Epithelial cell of esophagus (primary cell): ENCODE data around the gene TBCEL.

Experiments
- DNase-seq: peaks from one replicate; pipeline ENCODE4 v3.0.0; 2010; ENCODE audit warnings: low read depth
- H3K4me3 ChIP-seq: 2 replicates; pipeline ENCODE4 v1.5.1; 2011; ENCODE audit warnings: mild to moderate bottlenecking, low read length, control low read depth
- TF ChIP-seq, protein P1 (sequence below): IDR thresholded peaks from 2 replicates; pipeline ENCODE4 v1.5.1; 2011; ENCODE audit warnings: low read depth, mild to moderate bottlenecking, low read length, control low read depth, inconsistent platforms; ENCODE audit not compliant: insufficient read depth; ENCODE audit errors: missing control alignments

Gene TBCEL

DNA sequence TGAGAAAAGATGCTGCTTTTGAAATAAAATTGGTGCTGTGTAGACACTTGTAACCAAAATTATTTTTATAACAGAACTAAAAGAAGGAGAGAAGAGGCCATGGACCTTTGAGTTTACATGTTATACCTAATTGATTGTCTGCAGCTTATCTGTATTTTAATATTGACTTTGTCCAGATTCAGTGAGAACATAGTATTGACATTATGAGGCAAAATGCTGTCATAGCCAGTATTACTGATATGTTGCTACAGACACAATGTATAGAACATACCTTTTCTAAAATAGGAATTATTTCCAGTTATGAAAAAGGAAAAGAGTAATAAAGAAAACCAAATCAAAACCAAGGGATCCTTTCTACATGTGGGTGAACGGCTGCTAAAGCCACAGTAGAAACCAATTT is 65.7 kb downstream of the TBCEL start:
- TF ChIP-seq, protein P1, sequence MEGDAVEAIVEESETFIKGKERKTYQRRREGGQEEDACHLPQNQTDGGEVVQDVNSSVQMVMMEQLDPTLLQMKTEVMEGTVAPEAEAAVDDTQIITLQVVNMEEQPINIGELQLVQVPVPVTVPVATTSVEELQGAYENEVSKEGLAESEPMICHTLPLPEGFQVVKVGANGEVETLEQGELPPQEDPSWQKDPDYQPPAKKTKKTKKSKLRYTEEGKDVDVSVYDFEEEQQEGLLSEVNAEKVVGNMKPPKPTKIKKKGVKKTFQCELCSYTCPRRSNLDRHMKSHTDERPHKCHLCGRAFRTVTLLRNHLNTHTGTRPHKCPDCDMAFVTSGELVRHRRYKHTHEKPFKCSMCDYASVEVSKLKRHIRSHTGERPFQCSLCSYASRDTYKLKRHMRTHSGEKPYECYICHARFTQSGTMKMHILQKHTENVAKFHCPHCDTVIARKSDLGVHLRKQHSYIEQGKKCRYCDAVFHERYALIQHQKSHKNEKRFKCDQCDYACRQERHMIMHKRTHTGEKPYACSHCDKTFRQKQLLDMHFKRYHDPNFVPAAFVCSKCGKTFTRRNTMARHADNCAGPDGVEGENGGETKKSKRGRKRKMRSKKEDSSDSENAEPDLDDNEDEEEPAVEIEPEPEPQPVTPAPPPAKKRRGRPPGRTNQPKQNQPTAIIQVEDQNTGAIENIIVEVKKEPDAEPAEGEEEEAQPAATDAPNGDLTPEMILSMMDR = no peak
- H3K4me3 ChIP-seq = no peak overlapping the region
- no peak for DNase-seq

DNA sequence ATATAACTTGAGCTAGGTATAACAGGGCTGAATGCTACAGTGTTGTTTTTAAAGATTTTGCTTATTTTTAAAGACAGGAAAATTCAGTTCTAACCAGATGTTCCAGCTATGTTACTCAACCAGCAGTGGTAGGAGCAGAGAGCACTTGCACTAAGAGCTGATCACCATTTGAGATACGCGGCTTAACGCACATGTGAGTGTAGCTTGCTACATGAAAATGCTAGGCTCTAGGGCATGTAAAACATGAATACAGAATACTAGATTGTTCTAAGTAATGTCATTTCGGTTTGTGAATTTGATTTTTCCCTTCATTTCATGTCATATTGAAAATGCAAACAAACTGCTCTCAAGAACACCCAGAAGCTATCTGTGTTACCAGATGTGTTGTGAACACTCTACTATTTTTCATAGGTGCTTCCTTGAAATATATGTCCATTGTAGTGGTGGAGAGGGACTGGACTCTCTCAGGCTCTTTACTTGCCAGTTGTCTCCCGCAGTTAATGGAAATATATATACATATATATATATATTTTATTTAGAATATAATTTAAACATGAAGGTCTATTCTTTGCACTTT is 66.3 kb downstream of the TBCEL start:
- TF ChIP-seq, protein P1 = no peak
- DNase-seq = no peak
- no peak overlapping the region for H3K4me3 ChIP-seq

DNA sequence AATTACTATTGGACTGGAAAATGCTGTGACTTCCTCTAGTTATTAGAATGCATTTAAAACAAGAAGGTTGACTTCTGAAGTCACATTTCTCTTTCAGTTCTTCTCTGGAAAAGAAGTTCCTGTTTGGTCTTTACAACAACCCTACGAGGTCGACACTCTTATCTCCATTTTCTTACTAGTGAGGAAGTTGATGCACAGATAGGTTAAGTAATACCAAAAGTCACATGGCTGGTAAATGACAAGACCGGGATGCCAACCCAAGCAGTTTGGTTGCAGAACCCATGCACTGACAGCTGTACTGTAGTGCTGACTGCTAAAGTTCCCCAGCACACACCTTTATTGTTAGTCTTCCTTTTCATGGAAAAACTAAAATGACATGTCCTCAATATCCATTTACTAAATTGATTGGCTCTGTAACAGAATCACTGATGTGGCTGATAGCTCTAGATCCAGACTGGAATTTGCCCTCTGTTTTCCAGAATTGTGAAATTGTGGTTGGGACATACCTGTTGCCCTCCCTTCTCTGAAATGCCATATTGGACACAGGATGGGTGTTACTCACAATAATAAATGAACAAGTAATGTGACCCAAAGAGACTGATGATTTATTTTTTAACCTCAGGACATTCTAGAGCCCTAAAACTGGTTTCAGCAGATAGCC is 67.7 kb downstream of the TBCEL start:
- TF ChIP-seq, protein P1 = no peak
- DNase-seq = no peak
- H3K4me3 ChIP-seq = no peak overlapping the region

GRCh38 chr11:121095561-121095960 is 71.7 kb downstream of the TBCEL start:
- TF ChIP-seq, protein P1 = no peak
- peak; percentile 4 for DNase-seq
- H3K4me3 ChIP-seq = no peak overlapping the region

DNA sequence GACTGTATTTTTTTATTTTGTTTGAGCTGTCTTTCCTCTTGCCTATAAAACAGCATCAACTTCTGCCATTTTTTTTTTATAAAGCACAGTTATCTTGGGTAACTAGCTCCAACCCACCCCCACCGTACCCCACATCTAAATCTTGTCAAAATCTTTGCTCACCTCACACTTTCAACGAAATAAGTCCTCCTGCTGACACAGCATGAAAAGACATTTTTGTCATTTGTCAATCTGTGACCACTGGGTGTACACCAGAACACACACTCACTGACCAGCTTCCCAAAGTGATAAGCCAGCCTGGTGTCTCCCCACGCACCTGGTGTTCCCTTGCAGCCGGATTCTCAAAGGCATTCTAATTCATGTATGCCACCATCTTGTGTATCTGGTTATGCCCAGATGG is 75.5 kb downstream of the TBCEL start:
- DNase-seq = no peak
- H3K4me3 ChIP-seq = no peak overlapping the region
- TF ChIP-seq, protein P1 = no peak

GRCh38 chr11:121099885-121100284 is 76.0 kb downstream of the TBCEL start:
- no peak overlapping the region for H3K4me3 ChIP-seq
- TF ChIP-seq, protein P1 = no peak
- DNase-seq = no peak

GRCh38 chr11:121100943-121101342 is 77.0 kb downstream of the TBCEL start, which contains the start of gene TECTA:
TSS of gene TECTA (plus strand) at chr11:121101243. CDS start at chr11:121102666, 1,423 bp downstream.
- no peak within 1 kb of the TSS for H3K4me3 ChIP-seq
- TF ChIP-seq, protein P1 = no peak
- DNase-seq = no peak
